PFSK-1 (cell line): ENCODE results near the gene PRSS53.

ENCODE experiments used
- POLR2AphosphoS5 ChIP-seq: IDR thresholded peaks from 2 replicates; pipeline ENCODE4 v1.6.1; 2012; ENCODE audit warnings: low read depth, mild to moderate bottlenecking, control low read depth, low read length, moderate library complexity
- REST ChIP-seq, 2 experiments: IDR thresholded peaks; 2 replicates each; pipeline versions ENCODE4 v1.6.1 to v1.8.0; 2011 to 2012; ENCODE audit warnings: low read depth in 2 of 2, low read length in 2 of 2, control low read depth in 1 of 2, inconsistent platforms in 1 of 2, mild to moderate bottlenecking in 1 of 2, moderate library complexity in 1 of 2; ENCODE audit not compliant: insufficient read depth in 1 of 2

DNA sequence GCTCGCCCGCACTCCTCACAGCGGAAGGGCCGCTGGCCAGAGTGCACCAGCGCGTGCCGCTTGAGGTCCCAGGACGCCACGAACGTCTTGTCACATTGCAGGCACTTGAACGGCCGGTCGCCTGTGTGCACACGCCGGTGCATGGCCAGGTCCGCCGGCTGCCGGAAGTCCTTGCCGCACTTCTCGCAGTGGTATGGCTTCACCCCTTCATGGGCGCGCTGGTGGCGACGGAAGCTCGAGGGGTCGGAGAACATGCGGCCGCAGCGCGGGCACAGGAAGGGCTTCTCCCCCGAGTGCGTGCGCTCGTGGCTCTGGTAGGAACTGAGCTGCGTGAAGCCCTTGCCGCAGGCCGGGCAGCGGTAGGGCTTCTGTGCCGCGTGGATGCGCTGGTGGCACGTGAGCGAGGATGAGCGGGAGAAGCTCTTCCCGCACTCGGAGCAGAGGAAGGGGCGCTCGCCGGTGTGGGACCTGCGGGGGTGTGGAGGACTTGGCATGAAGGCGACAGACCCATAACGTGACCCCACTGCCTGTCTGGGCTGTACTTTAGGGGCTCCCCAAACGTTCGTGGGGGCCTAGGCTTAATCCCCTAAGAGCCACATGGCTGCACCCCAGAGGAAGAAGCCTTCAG, 26.8 kb downstream of the PRSS53 start:
- TF ChIP-seq POLR2AphosphoS5 (no peak), REST (IDR thresholded peaks at IDR 0.05; ENCODE audit: insufficient read depth in 1 of 2, low read depth in 2 of 2, low read length in 2 of 2) (no peak)
